ENCODE results near the gene GSTM3. TPM values are rescaled to one million over a fixed set of nuclear protein-coding genes. Genes with fewer than 3 reads are reported as not detected.
"Not testable (repeated sequence)": the region's sequence is repeated elsewhere in the genome, so short reads cannot be mapped to it uniquely, and the experiment has no call there.

GSTM3 gene
- total RNA-seq, 1 donor from 2014 or later: 6.4 TPM

- intact Hi-C loops (cut with micrococcal nuclease): no loop called here
Observed at GRCh38 chr1:109732390-109732881, 8.4 kb downstream of the GSTM3 start.

- intact Hi-C loops (cut with micrococcal nuclease): no loop called here
Observed at GRCh38 chr1:109730666-109731065, 10.2 kb downstream of the GSTM3 start.

GRCh38 chr1:109728870-109729269, 12.0 kb downstream of the GSTM3 start:
- intact Hi-C loops (cut with micrococcal nuclease): no loop called here

- intact Hi-C loops (cut with micrococcal nuclease): no loop called here
Observed at GRCh38 chr1:109726728-109727373, 14.0 kb downstream of the GSTM3 start.

- intact Hi-C loops (cut with micrococcal nuclease): no loop called here
Observed at GRCh38 chr1:109726007-109726406, 14.8 kb downstream of the GSTM3 start.

- intact Hi-C loops (cut with micrococcal nuclease): no loop called here
Observed at GRCh38 chr1:109725510-109725909, 15.3 kb downstream of the GSTM3 start.

GRCh38 chr1:109724933-109725332, 15.9 kb downstream of the GSTM3 start:
- intact Hi-C loops (cut with micrococcal nuclease): no loop called here

GRCh38 chr1:109722908-109723691, 17.7 kb downstream of the GSTM3 start:
- intact Hi-C loops (cut with micrococcal nuclease): no loop called here

- intact Hi-C loops (cut with micrococcal nuclease): no loop called here
Observed at GRCh38 chr1:109721971-109722370, 18.9 kb downstream of the GSTM3 start.

GRCh38 chr1:109721042-109721441, 19.8 kb downstream of the GSTM3 start:
- intact Hi-C loops (cut with micrococcal nuclease): no loop called here

- intact Hi-C loops (cut with micrococcal nuclease): no loop called here
Observed at GRCh38 chr1:109719337-109719837, 21.5 kb downstream of the GSTM3 start.

GRCh38 chr1:109718495-109718894, 22.3 kb downstream of the GSTM3 start:
- intact Hi-C loops (cut with micrococcal nuclease): no loop called here

- intact Hi-C loops (cut with micrococcal nuclease): no loop called here
Observed at GRCh38 chr1:109717729-109718128, 23.1 kb downstream of the GSTM3 start.

- intact Hi-C loops (cut with micrococcal nuclease): no loop called here
Observed at GRCh38 chr1:109716570-109717090, 24.2 kb downstream of the GSTM3 start.

- intact Hi-C loops (cut with micrococcal nuclease): no loop called here
Observed at GRCh38 chr1:109716121-109716520, 24.7 kb downstream of the GSTM3 start.

GRCh38 chr1:109714661-109715372, 26.0 kb downstream of the GSTM3 start:
- intact Hi-C loops (cut with micrococcal nuclease): no loop called here

- intact Hi-C loops (cut with micrococcal nuclease): no loop called here
Observed at GRCh38 chr1:109713636-109714035, 27.2 kb downstream of the GSTM3 start.

GRCh38 chr1:109712321-109712864, 28.4 kb downstream of the GSTM3 start:
- intact Hi-C loops (cut with micrococcal nuclease): no loop called here

- intact Hi-C loops (cut with micrococcal nuclease): loop anchor here (1.0 kb wide), 1 partner anchor 24 kb away; the partner anchor contains the start of gene GSTM1
Observed at GRCh38 chr1:109711593-109712320, 29.1 kb downstream of the GSTM3 start, which contains the start of gene GSTM5. TSS of gene GSTM5 (plus strand) at chr1:109712251. CDS start at chr1:109712313, 62 bp downstream.

- intact Hi-C loops (cut with micrococcal nuclease): not testable (repeated sequence)
Observed at GRCh38 chr1:109709822-109710221, 31.0 kb downstream of the GSTM3 start.

Data from T-helper 2 cell treated with Interferon-gamma antibody and Interleukin-4, amounts not matched to agents 100 ng/mL and 5 ng/mL, for 36 hours (primary cell).